ENCODE data around the gene KCNG1. TPM values are rescaled to one million over a fixed set of nuclear protein-coding genes. Genes with fewer than 3 reads are reported as not detected.

The KCNG1 gene
- total and polyA plus RNA-seq, 11 donors = 0.10 to 0.64 (median 0.38) TPM; not detected in 2

DNA sequence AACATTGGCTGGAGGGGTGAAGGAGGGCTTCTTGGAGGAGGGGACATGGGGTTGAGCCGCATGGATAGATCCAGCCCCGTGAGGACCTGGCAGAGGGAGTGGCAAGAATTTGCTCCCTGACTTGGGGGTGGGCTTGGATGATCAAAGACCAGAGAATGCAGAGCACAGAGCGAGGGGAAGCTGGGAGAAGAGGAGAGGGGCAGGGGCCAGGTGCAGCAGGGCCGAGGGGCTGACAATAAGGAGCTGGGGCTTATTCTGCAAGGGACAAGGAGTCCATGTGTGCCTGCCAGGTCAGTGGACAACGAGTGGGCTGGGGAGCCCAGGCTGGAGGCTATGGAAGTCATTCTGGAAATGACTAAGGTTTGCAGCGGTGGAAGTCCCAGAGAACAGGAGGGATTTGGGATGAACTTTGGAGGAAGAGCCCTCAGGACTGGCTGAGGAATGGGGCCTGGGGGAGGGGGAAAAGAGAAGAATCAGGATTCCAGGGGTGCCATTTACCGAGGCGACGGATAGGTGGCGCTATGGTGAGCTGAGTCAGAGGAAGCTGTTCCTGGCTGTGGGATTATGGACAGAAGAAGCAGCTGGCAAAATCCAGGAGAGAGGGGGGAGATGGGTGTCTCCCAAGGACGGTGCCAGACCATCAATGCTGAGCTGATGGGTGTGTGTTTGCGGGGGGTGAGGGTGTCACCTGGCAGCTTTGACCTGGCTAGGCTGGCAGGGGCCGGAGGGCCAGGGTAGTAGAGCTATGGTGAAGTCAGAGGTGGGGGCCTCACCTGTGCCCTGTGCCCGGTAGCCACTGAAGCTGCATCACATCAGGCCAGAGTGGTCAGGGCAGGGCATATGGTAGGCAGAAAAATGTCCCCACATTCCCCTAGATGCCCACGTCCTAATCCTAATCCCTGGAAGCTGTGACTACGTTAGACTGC, 7.8 kb downstream of the KCNG1 start:
- no peak overlapping the region for H3K4me3 ChIP-seq
- intact Hi-C loops (cut with DNase I) = no loop called here
- peaks cover 0 to 47% (median 3%) of the 10 kb centered on the region in 9 donors for H3K27me3 ChIP-seq

DNA sequence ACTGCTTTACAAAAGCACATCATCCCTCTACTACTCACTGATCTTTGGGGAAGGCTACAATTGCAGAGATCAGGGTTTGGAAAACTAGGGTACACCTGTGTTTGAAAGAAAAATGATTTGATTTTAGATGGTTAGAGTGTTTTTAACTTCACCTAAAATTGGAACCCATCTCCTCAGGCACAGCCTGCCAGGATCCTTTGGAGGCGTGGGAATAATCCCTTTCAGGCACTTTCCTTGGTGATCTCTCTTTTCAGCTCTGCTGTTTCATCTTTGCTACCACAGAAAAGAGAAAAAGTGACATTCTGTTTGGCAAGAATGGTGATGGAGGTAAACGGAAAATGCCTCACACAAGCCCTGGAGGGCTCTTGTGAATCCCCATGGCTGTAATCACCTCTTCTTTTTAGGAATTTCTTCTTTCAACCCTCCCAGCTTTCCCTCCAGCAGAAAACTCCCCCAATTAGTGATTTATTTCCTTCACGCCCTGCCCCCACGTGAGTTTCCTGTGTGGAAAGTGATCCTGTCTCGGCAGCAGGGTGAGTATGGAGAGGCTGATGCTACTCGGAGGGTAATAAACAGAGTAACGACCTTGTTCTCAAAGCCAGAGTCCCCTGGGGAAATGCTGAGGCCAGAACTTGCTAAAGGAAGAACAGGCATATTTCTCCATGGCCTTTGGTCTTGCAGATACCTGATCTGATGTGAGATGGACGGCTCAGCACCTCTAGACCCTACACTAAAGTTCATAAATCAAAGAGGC, 9.2 kb downstream of the KCNG1 start:
- no peak overlapping the region for H3K27ac ChIP-seq
- no peaks in the 10 kb centered on the region for H3K4me1 ChIP-seq
- ATAC-seq (no peak), DNase-seq (no peak)
- peaks cover 0 to 48% (median 3%) of the 10 kb centered on the region in 9 donors for H3K27me3 ChIP-seq
- intact Hi-C loops (cut with DNase I) = no loop called here
- no peak for TF ChIP-seq POLR2A (IDR thresholded peaks at IDR 0.05)
- TF ChIP-seq, protein P1, sequence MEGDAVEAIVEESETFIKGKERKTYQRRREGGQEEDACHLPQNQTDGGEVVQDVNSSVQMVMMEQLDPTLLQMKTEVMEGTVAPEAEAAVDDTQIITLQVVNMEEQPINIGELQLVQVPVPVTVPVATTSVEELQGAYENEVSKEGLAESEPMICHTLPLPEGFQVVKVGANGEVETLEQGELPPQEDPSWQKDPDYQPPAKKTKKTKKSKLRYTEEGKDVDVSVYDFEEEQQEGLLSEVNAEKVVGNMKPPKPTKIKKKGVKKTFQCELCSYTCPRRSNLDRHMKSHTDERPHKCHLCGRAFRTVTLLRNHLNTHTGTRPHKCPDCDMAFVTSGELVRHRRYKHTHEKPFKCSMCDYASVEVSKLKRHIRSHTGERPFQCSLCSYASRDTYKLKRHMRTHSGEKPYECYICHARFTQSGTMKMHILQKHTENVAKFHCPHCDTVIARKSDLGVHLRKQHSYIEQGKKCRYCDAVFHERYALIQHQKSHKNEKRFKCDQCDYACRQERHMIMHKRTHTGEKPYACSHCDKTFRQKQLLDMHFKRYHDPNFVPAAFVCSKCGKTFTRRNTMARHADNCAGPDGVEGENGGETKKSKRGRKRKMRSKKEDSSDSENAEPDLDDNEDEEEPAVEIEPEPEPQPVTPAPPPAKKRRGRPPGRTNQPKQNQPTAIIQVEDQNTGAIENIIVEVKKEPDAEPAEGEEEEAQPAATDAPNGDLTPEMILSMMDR (IDR thresholded peaks at IDR 0.05) = no peak
- no peaks in the 10 kb centered on the region for H3K36me3 ChIP-seq
- no peaks in the 10 kb centered on the region for H3K9me3 ChIP-seq
- WGBS, 4 donors = 36 to 45% (median 40%) methylated on average over 8 of the region's 8 CpGs
- H3K4me3 ChIP-seq = no peak overlapping the region

More for the DNA sequence above, 7.8 kb downstream of the KCNG1 start:
- Histone ChIP-seq H3K36me3 (no peaks in the 10 kb centered on the region), H3K9me3 (no peaks in the 10 kb centered on the region), H3K27ac (no peak overlapping the region), H3K4me1 (no peaks in the 10 kb centered on the region)
- DNase-seq (no peak), ATAC-seq (peak in 3 of 4 donors; percentile 26 to 46 (median 37))
- TF ChIP-seq, protein P1 (IDR thresholded peaks at IDR 0.05) = peak; percentile 19 to 62 (median 40)
- TF ChIP-seq POLR2A (IDR thresholded peaks at IDR 0.05) = no peak
- WGBS, 4 donors = 40 to 42% (median 42%) methylated on average over 16 of the region's 16 CpGs

GRCh38 chr20:51012357-51012756, 10.6 kb downstream of the KCNG1 start:
- Histone ChIP-seq H3K4me3 (no peak overlapping the region), H3K4me1 (no peaks in the 10 kb centered on the region), H3K27me3 (peaks cover 0 to 54% (median 3%) of the 10 kb centered on the region in 9 donors), H3K36me3 (no peaks in the 10 kb centered on the region), H3K9me3 (no peaks in the 10 kb centered on the region), H3K27ac (no peak overlapping the region)
- intact Hi-C loops (cut with DNase I) = no loop called here
- ATAC-seq (no peak), DNase-seq (no peak)
- WGBS, 4 donors = 53 to 66% (median 55%) methylated on average over 3 of the region's 3 CpGs
- no peak for TF ChIP-seq POLR2A (IDR thresholded peaks at IDR 0.05)
- TF ChIP-seq, protein P1 (IDR thresholded peaks at IDR 0.05) = no peak

DNA sequence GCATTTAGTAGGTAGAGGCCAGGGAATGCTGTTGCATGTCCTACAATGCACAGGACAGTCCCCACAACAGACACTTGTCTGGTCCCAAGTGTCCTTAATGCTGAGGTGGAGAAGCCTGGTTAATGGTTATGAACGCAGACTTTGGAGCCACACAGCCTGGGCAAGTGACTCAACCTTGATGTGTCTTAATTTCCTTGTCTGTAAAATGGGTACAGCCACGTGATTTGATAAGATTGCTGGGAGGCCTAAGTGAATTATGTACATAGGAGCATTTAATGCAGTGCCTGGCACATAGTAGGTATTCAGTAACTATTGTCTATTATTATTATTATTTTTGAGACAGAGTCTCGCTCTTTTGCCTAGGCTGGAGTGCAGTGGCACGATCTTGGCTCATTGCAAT, 11.4 kb downstream of the KCNG1 start:
- H3K36me3 ChIP-seq = no peaks in the 10 kb centered on the region
- intact Hi-C loops (cut with DNase I) = no loop called here
- H3K4me1 ChIP-seq = no peaks in the 10 kb centered on the region
- WGBS, 4 donors = 87 to 94% (median 91%) methylated on average over 4 of the region's 4 CpGs
- no peak overlapping the region for H3K4me3 ChIP-seq
- H3K27me3 ChIP-seq = peaks cover 0 to 52% (median 3%) of the 10 kb centered on the region in 9 donors
- no peak overlapping the region for H3K27ac ChIP-seq
- ATAC-seq (no peak), DNase-seq (no peak)
- no peak for TF ChIP-seq POLR2A (IDR thresholded peaks at IDR 0.05)
- TF ChIP-seq, protein P1 (IDR thresholded peaks at IDR 0.05) = no peak
- H3K9me3 ChIP-seq = no peaks in the 10 kb centered on the region

Data from heart left ventricle (tissue), 16 donors.